Stimulated activated CD4-positive, alpha-beta T cell treated with anti-CD3 and anti-CD28 coated beads, Interleukin-15, amount 100 ng/mL, for 24 hours (primary cell): ENCODE results near the gene CRYGS.
"Not testable (repeated sequence)": the region's sequence is repeated elsewhere in the genome, so short reads cannot be mapped to it uniquely, and the experiment has no call there.

Experiments used
- DNase-seq: peaks from one replicate; pipeline ENCODE4 v3.0.0-alpha.2; 2020

Gene CRYGS

GRCh38 chr3:186544281-186544680, at the start of gene CRYGS:
Gene CRYGS, minus strand, starts transcription at chr3:186544380. Its CDS starts 54 bp downstream, at chr3:186544326.
- DNase-seq = no peak

GRCh38 chr3:186593862-186594261, 49.7 kb upstream of the CRYGS start:
- DNase-seq = no peak

GRCh38 chr3:186592682-186593081, 48.5 kb upstream of the CRYGS start:
- no peak for DNase-seq

- DNase-seq = no peak
Measured at GRCh38 chr3:186590580-186591295, 46.6 kb upstream of the CRYGS start.

GRCh38 chr3:186589856-186590579, 45.8 kb upstream of the CRYGS start:
- DNase-seq = peak; percentile 8

- no peak for DNase-seq
Measured at GRCh38 chr3:186589121-186589520, 44.9 kb upstream of the CRYGS start.

- no peak for DNase-seq
Measured at GRCh38 chr3:186588632-186589031, 44.5 kb upstream of the CRYGS start.

GRCh38 chr3:186587183-186587582, 43.0 kb upstream of the CRYGS start:
- no peak for DNase-seq

GRCh38 chr3:186586245-186586644, 42.1 kb upstream of the CRYGS start:
- DNase-seq = not testable (repeated sequence)

GRCh38 chr3:186583831-186584230, 39.7 kb upstream of the CRYGS start:
- no peak for DNase-seq

GRCh38 chr3:186582541-186582940, 38.4 kb upstream of the CRYGS start:
- no peak for DNase-seq

- no peak for DNase-seq
Measured at GRCh38 chr3:186580785-186581184, 36.6 kb upstream of the CRYGS start.

GRCh38 chr3:186577521-186577920, 33.3 kb upstream of the CRYGS start:
- no peak for DNase-seq

GRCh38 chr3:186571644-186572013, 27.4 kb upstream of the CRYGS start:
- no peak for DNase-seq

- no peak for DNase-seq
Measured at GRCh38 chr3:186570941-186571643, 26.9 kb upstream of the CRYGS start.

- peak; percentile 99 for DNase-seq
Measured at GRCh38 chr3:186570096-186570940, 26.1 kb upstream of the CRYGS start, which contains the start of gene DNAJB11. Gene DNAJB11, plus strand, starts transcription at chr3:186570720. Its CDS starts 178 bp downstream, at chr3:186570898.

GRCh38 chr3:186569779-186570095, 25.6 kb upstream of the CRYGS start:
- no peak for DNase-seq

GRCh38 chr3:186569361-186569760, 25.2 kb upstream of the CRYGS start:
- DNase-seq = not testable (repeated sequence)

GRCh38 chr3:186567072-186567921, 23.1 kb upstream of the CRYGS start, which contains the start of gene TBCCD1:
Gene TBCCD1, minus strand, starts transcription at chr3:186567339. Its CDS starts 3,010 bp downstream, at chr3:186564329.
- peak; percentile 94 for DNase-seq

GRCh38 chr3:186566772-186567071, 22.5 kb upstream of the CRYGS start:
- no peak for DNase-seq

- DNase-seq = no peak
Measured at GRCh38 chr3:186564586-186564985, 20.4 kb upstream of the CRYGS start.
